RPMI8226 (cell line): ENCODE results near the gene RPL41.
"Not testable (repeated sequence)": the region's sequence is repeated elsewhere in the genome, so short reads cannot be mapped to it uniquely, and the experiment has no call there.

ENCODE experiments used
- DNase-seq: peaks from one replicate; pipeline ENCODE4 v3.0.0-alpha.2; 2015

Gene RPL41

DNA sequence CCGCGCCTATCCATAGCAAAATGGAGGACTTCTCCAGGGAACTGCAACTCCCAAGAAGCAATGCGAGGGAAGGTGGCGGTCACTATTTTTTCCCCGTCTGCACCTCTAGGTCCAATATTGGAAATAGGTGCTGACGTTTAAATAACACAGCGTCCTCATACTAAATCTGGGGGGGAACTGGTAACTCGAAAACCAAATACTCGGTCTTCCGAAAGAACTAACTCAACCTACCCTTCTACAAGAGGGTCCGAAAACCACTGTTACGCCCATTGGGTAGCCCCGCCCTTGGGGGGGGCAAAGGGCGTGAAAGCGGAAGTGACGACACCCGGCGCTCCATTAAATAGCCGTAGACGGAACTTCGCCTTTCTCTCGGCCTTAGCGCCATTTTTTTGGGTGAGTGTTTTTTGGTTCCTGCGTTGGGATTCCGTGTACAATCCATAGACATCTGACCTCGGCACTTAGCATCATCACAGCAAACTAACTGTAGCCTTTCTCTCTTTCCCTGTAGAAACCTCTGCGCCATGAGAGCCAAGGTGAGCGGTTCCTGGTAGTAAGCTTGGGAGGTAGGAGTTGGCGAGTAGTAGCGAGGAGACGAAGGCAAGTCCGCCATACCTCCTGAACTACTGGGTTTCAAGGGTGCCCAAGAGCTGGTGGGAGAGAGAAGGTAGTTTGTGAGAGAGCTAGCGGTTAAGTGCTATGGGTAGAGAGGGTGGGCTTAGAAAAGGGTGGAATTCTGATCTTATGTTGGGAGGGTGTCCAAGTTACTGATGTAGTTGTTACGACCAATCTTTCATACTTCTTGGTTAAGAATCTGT lies at the start of gene RPL41:
Gene RPL41 (plus strand): TSS at position 367 of the 815 bp plus-strand sequence.
- DNase-seq, result peak; percentile 96

DNA sequence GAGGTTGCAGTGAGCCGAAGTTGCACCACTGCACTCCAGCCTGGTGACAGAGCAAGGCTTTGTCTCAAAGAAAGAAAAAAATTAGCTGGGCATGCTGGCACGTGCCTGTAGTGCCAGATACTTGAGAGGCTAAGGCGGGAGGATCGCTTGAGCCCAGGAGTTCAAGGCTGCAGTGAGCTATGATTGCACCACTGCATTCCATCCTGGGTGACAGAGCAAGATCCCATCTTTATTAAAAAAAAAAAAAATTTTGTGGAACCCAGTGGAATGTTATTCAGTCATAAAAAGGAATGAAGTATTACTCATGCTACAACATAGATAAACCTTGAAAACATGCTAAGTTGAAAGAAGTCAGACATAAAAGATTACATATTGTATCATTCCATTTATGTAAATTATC lies 44.8 kb upstream of the RPL41 start:
- no peak for DNase-seq

DNA sequence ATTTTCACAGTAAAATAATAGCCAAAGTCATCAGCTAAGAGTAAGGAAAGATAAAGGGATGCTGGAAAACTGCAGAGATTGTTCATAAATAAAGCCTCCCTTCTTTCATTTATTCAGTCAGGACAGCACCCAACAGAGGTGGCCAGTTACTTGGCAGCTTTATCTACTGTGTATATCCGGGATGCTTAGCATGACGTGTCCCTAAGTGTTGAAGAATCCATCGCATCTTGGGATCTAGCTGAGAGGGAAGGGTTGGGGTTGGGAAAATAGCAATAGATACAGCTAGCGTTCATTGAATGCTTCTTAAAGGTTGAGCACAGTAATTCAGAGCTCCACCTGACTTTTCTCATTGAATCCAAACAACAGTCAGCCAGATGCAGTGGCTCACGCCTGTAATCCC lies 42.0 kb upstream of the RPL41 start:
- DNase-seq, result no peak

DNA sequence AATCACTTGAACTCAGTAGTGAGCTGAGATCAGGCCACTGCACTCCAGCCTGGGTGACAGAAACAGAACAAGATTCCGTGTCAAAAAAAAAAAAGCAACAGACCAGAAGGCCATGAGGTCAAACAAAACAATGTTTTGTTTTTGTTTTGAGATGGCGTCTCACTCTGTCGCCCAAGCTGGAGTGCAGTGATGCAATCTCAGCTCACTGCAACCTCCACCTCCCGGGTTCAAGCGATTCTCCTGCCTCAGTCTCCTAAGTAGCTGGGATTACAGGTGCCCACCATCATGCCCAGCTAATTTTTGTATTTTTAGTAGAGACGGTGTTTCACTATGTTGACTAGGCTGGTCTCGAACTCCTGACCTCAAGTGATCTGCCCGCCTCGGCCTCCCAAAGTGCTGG lies 38.5 kb upstream of the RPL41 start:
- not testable (repeated sequence) for DNase-seq

DNA sequence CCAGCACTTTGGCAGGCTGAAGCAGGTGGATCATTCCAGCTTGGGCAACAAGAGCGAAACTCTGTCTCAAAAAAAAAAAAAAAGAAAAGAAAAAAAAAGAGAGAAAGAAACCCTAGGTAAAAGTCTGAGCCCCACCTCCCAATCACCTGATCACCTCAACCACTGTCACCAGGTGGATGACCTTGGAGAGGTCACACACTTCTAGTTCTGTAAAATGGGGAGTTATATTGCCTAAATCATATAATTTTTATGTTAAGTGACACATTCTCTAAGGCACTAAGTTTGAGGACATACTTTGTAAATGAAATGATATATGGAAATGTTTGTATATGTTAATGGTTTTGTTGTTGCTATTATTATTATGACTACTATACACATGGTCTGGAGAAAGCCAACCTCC lies 38.0 kb upstream of the RPL41 start:
- DNase-seq, result no peak

DNA sequence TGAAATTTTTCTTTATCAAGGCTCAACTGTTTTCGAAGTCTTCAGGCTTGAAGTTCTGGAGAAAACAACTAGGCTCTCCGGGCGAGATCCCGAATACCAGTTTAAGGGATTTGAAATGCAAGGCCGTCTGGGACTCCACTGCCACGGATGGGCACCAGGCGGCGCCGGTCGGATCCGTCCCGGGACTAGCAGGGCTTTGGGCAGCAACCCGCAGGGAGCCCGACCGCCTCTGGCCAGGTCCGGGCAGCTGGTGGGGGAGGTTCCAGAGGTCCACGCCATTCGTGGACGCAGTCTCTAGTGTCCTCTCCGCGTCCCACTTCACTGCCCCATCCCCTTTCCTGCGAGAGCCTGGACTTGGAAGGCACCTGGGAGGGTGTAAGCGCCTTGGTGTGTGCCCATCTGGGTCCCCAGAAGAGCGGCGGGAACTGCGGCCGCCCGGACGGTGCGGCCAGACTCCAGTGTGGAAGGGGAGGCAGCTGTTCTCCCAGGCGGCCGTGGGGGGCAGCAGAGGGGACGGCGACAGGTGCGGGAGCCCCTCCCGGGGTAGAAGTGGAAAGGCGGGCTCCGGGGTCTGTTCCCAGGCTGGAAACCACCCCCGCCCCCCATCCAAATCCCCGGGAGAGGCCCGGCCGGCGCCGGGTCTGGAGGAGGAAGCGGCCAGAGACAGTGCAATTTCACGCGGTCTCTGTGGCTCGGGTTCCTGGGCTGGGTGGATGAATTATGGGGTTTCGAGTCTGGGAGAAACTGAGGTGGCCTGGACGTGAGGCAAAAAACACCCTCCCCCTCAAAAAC lies 37.3 kb upstream of the RPL41 start:
- peak; percentile 82 for DNase-seq

DNA sequence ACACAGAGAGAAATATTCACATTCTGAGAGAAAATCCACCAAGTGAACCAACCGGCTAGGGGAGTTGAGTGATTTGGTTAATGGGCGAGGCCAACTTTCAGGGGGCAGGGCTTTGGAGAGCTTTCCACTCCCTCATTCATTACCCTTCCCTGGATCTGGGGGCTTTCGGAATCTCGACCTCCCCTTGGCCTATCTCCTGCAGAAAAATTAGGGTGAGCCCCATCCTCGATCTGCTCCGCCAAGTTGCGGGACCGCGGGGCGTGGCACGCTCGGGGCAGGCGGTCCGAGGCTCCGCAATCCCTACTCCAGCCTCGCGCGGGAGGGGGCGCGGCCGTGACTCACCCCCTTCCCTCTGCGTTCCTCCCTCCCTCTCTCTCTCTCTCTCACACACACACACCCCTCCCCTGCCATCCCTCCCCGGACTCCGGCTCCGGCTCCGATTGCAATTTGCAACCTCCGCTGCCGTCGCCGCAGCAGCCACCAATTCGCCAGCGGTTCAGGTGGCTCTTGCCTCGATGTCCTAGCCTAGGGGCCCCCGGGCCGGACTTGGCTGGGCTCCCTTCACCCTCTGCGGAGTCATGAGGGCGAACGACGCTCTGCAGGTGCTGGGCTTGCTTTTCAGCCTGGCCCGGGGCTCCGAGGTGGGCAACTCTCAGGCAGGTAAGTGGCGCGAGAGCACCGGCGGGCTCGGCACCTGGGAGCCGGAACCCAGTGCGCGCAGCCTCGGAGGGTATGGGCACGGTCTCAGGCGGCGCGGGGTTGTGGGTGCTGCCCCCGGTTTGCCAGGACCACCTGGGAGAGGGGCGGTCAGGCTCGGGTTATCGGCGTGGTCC lies 36.5 kb upstream of the RPL41 start, which contains the start of gene ERBB3:
Gene ERBB3 (plus strand): TSS at position 443 of the 833 bp plus-strand sequence. CDS start 136 bp downstream, at position 579.
- DNase-seq, result peak; percentile 77

DNA sequence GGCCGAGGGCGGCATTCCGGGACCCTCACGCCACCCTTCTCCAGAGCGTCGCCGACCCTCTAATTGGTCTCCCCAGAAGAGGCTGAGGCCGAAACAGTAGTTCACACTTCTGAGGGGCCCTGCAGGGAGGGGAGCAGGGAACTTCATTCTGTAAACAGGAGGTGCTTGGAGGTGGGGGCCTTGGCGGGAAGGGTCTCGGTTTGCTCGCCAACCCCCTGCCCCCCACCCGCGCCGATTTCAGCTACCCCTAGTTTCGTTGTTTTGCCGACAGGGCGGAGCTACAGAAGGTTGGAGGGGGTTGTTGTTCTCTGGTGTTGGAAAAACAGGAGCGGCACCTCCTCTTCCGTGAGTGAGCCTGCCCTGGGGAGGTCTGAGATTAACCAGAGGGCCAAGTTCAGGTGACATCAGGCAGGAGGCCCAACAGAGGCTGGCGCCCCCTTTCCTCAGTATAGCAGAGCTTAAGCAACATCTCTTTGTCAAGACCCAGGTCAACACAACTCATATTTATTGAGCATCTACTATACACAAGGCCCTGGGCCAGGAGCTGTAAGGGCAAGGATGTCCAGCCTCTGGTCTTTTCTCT lies 35.8 kb upstream of the RPL41 start:
- no peak for DNase-seq

DNA sequence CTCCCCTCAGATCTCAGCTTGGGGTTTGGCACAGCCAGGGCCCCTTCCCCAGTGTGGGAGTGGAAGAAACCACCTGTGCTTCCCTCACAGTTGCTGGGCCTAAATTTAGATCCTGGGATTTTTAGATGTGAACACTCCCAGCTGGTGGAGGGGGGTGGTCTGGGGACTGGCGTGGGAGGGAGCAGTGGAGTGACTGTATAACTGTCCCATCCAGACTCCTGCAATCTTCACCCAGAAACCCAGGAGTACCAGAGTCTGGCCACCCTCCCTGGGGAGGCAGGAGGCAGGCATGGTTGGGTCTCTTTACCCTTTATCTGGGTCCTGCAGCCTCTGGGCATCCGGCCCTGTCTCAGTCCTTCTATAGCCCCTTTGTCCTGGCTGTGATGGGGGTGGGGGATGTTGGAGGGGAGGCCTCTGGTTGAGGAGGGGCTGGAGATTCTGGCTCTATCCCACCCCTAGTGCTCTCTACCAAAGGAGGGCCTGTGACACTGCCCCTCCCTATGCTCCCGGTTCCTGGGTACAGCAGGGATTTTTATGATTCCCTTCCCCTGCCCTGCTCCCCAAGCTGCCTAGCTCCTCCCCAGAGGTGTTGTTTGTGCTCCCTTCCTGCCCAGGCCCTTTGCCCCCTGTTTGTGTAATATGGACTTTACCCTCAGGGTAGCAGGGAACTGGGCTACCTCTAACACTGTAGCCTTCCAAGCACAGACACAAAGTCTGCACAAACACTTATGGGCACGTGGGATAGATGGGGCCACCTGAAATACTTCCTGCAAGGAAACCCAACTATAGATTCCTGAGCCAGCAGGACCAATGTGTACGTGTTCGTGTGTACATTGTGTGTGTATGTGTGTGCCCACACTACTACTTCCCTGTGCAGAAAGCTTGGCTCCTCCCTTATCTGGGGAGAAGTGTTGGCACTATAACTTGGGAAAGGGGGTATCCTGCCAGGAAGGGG lies 34.8 kb upstream of the RPL41 start:
- DNase-seq, result no peak

DNA sequence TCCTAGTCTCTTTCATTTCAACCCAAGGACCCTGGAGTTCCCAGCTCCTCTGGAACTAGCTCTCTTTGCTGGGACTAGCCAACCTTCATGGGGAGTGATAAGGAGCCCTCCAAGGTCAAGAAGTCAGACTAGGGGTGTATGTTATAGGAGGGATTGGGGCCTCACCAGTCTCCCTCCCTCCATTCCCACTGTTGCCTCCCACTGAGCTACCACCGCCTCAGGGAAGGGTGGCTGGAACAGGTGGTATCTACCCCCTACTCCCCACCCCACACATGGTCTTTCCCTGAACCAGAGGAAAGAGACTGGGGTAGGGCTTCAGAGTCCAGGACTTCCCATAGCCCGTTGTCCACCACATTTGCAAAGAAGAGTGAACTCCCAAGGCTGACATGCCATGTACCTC lies 34.1 kb upstream of the RPL41 start:
- DNase-seq, result no peak

DNA sequence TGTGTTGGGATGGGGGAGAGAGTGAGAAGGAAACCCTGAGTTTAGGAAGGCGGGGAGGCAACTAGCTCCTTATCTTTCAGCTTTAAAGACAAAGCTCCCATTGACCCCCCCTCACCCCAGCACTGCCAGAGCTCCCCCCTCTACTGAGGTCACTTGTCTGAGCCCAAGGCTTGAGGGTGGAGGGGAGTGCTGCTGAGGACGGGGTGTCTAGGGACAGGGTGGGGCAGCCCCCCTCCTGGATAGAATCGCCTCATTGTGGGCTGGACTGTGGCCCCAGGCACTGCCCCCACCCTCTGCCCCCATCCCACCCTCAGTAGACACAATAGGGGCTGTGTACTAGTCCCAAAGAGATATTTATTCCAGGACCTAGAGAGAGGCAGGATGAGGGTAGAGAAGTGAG lies 33.5 kb upstream of the RPL41 start:
- DNase-seq, result no peak

DNA sequence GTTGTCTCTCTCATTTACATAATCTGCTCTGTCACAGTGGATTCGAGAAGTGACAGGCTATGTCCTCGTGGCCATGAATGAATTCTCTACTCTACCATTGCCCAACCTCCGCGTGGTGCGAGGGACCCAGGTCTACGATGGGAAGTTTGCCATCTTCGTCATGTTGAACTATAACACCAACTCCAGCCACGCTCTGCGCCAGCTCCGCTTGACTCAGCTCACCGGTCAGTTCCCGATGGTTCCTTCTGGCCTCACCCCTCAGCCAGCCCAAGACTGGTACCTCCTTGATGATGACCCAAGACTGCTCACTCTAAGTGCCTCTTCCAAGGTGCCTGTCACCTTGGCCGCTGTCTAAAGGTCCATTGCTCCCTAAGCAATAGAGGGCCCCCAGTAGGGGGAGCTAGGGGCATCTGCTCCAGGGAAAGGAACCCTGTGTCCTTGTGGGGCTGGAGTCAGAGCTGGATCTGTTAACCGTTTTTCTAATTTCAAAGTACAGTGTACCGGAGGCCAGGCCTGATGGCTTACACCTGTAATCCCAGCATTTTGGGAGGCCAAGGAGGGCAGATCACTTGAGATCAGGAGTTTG lies 31.4 kb upstream of the RPL41 start:
- peak; percentile 34 for DNase-seq

DNA sequence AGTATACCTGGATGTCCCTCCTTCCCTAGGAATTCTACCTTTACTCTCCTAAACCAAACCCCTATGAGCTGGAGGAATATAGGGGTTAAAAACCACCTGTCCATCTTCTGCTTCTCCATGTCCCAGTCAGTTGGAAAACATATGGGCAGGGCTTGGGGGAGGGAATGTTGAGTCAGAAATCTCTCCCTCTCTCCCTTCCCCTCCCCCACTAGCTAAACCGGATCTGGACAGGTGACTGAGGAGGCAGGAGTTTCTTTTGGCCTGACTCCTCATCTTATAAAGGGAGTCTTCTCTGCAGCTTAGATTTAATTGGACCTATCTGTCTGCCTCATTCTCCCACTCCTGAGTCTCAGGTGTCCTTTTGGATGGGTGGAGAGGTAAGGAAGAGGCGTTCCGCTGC lies 30.3 kb upstream of the RPL41 start:
- DNase-seq, result peak; percentile 19

DNA sequence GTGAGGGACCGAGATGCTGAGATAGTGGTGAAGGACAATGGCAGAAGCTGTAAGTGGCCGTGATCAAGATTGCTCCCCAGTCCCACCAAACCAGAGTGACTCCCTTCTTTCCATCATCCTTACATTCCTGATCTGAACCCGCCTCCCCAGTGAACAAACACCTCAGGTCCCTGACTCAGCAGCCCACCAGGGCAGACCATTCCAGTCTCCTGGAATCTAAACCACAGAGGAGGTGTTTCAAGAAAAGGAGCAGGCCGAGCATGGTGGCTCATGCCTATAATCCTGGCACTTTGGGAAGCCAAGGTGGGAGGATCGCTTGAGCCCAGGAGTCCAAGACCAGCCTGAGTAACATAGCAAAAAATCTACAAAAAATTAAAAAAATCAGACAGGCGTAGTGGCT lies 29.8 kb upstream of the RPL41 start:
- DNase-seq, result no peak

DNA sequence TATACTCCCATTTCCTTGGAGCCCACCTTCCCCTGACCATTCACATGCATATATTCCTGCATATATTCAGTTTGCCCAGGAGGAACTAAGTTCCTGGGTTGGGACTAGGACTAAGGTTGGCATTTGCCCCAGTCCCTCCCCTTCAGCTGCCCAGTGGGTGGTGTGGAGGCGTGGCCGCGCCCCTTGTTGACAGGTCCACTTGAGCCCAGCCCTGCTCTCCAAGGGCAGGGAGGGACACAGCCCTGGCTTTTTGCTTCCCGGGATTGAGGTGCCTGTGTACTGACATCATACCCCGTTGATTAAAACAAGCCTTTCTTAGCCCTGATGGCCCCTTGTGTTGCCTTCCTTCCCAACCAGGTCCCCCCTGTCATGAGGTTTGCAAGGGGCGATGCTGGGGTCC lies 29.2 kb upstream of the RPL41 start:
- DNase-seq, result no peak

DNA sequence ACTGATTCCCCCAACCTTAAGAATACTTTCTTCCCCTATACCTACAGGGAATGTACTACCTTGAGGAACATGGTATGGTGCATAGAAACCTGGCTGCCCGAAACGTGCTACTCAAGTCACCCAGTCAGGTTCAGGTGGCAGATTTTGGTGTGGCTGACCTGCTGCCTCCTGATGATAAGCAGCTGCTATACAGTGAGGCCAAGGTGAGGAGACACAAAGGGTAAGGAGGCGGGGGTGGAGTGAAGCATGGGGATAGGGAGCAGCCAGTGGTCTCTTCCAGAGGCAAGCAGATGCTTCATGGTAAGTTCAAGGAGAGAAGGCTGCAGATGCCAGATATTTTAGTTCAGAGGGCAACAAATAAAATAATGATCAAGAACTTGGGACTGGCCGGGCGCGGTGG lies 18.7 kb upstream of the RPL41 start:
- DNase-seq, result no peak

DNA sequence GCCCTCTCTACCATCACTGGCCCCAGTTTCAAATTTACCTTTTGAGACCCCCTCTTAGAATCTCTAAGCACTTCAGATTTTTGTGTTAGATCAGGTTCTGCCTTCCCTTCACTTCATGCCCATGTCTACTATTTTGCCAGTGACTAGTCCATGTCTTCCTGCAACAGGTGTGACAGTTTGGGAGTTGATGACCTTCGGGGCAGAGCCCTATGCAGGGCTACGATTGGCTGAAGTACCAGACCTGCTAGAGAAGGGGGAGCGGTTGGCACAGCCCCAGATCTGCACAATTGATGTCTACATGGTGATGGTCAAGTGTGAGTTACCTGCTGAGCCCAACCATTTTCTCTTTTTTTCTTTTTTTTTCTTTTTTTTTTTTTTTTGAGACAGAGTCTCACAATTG lies 17.8 kb upstream of the RPL41 start:
- no peak for DNase-seq

DNA sequence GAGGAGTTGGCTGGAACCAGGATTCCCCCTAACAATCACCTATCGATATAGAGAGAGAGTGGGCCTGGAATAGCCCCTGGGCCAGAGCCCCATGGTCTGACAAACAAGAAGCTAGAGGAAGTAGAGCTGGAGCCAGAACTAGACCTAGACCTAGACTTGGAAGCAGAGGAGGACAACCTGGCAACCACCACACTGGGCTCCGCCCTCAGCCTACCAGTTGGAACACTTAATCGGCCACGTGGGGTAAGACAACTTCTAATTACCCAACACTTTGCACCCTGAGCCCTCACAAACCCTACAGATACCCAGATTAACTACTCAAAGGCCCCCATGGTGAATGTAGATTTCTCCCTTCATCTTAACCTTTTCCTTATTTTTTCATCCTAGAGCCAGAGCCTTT lies 16.6 kb upstream of the RPL41 start:
- DNase-seq, result no peak

DNA sequence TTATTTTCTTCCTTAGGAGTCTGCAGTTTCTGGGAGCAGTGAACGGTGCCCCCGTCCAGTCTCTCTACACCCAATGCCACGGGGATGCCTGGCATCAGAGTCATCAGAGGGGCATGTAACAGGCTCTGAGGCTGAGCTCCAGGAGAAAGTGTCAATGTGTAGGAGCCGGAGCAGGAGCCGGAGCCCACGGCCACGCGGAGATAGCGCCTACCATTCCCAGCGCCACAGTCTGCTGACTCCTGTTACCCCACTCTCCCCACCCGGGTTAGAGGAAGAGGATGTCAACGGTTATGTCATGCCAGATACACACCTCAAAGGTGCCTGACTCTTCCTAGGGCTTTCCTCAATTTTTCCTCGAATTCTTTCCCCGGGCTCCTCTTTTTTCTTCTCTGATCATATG lies 15.4 kb upstream of the RPL41 start:
- no peak for DNase-seq

DNA sequence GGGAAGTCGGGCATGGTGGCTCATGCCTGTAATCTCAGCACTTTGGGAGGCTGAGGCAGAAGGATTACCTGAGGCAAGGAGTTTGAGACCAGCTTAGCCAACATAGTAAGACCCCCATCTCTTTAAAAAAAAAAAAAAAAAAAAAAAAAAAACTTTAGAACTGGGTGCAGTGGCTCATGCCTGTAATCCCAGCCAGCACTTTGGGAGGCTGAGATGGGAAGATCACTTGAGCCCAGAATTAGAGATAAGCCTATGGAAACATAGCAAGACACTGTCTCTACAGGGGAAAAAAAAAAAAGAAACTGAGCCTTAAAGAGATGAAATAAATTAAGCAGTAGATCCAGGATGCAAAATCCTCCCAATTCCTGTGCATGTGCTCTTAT lies 13.8 kb upstream of the RPL41 start:
- no peak for DNase-seq

DNA sequence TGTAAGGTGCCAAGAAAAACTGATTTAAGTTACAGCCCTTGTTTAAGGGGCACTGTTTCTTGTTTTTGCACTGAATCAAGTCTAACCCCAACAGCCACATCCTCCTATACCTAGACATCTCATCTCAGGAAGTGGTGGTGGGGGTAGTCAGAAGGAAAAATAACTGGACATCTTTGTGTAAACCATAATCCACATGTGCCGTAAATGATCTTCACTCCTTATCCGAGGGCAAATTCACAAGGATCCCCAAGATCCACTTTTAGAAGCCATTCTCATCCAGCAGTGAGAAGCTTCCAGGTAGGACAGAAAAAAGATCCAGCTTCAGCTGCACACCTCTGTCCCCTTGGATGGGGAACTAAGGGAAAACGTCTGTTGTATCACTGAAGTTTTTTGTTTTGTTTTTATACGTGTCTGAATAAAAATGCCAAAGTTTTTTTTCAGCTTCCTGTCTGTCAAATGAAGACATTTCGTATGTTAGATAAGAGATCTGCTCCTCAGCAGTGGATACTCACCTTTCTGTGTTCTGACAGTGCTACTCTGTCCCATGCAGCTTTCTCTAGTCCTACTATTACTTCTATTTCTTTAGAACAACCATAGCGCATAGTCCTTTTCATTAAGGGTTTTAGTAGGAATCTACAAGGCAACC lies 13.2 kb upstream of the RPL41 start:
- DNase-seq, result no peak
